Right kidney (tissue), 1 donor: ENCODE data around the gene DENND5A.
"Not testable (repeated sequence)": the region's sequence is repeated elsewhere in the genome, so short reads cannot be mapped to it uniquely, and the experiment has no call there.

Source experiments
- DNase-seq: peaks from one replicate; pipeline ENCODE4 v3.0.0-alpha.2; 2016

The DENND5A gene

DNA sequence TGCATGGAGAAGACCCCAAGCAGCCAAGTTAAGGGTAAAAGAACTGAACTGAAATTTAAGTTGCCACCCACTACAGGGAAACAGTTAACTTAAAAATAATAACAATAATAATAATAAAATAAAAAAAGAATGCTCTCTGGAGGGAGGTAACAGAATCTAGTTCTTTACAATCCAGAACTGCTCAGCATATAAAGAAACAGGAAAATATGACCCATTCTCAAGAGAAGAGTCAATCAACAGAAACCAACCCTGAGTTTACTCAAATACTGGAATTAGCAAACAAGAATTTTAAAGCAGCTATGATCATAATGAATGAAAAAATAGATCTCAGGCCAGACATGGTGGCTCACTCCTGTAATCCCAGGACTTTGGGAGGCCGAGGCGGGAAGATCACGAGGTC is 53.8 kb downstream of the DENND5A start:
- no peak for DNase-seq

GRCh38 chr11:9210922-9211320 is 54.2 kb downstream of the DENND5A start:
- no peak for DNase-seq

- no peak for DNase-seq
Observed at GRCh38 chr11:9210224-9210921, 54.8 kb downstream of the DENND5A start.

GRCh38 chr11:9209604-9210003 is 55.5 kb downstream of the DENND5A start:
- not testable (repeated sequence) for DNase-seq

DNA sequence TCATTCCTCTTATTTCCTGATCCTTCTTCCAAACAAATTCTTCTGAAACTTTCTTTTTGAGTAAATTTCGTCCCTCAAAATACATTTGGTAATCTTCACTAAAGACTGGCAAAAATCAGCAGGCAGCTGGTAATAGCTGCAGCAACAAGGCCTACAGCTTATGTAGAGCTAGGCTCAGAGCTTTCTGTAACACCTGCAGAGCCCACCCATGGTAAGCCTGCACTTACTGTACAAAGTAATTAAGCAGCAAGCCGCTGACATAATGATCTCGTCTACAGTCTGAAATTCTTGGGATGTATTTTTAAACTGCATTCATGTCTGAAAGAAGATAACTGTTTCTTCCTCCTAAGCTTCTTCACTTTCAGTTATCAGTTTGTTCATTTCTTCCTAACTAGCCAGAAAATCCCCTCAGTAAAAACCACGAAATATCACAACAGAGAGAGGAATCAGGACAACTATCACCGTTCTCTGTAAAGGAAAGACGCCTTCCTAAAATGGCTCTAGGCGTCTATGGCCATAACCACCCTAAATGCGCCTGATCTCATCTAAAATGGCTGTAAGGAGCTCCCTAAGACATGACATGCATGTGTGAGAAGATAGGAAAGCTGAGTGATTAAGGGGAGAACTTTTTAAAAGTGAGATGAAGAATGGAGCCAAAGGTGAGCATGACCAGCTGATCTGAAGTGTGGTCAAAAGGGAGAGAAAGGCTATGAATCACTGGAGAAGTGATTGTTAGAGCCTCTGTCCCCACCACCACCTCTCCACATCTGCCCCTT is 56.2 kb downstream of the DENND5A start:
- DNase-seq = no peak

GRCh38 chr11:9207229-9207628 is 57.9 kb downstream of the DENND5A start:
- no peak for DNase-seq

- DNase-seq = no peak
Observed at GRCh38 chr11:9206496-9206895, 58.7 kb downstream of the DENND5A start.

DNA sequence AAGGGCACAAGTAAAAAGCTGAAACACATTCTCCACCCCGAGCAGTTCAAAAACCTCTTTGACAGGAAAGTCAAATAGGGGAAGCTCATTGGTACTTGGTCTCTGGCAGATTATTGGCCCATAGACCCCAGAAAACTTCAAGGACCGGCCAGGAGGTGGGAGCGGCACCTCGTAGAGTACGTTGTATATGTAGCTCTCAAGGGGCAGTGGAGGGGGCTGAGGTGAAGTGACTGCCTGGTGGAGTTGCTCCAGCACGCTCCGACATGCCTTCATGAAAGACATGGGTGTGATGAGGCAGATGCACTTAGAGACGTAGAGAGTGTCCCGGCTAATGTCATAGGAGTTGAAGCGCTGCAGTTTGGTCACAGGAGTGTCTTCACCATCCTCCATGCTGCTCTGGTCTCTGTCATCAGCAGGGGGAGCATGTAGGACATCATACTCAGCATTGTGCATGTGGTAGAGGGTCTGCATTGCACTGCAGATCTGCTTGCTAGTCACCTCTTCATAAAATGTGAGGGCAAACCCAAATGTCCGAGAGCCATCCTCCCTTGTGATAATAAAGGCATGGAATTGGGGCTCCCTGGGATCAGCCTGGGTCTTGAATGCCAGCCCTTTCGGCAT is 61.3 kb downstream of the DENND5A start:
- DNase-seq = no peak

DNA sequence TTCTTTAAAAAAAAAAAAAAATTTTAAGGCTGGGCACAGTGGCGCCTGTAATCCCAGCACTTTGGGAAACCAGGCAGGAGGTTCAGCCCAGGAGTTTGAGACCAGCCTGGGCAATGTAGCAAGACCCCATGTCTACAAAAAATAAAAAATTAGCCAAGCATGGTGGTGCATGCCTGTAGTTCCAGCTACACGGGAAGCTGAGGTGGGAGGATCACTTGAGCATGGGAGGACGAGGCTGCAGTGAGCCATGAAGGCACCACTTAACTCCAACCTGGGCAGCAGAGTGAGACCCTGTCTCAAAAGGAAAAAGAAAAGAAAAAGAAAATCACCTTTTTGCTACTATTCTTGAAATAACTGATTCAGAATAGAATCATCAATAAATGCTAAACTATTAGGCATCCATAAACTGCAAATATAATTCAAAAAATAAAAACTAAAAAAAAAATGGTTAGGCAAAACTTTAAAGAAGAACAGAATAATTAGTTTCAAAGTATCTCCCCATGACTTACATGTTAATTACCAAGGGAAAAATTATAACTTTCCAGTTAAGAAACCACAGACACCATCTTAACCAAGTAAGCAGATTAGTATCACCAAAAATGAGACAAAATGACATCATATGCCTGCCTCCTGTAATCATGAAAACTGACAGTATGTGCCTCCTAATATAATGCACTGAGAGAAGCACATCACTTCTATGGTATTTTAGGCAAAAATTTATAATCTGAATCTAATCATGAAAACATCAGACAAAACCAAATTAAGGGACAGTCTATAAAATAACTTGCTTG is 63.6 kb downstream of the DENND5A start:
- no peak for DNase-seq

DNA sequence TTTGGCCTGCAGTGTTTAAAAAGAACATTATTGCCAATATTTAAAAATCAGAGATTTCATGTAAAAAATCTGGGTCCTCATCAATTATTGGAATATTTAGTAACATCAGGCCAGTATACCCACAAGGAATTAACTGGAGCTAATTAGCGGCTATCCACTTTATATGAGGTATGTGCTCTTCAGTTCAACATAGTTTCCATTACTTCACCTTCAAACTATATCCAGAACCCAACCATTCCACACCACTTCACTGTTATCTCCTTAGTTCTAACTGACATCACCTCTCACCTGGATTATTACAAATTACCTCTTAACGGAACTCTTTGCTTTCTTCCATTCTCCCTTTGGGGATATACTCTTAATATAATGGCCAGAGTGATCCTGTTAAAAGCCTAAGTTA is 64.7 kb downstream of the DENND5A start:
- DNase-seq = no peak

- DNase-seq = no peak
Observed at GRCh38 chr11:9193316-9193715, 71.8 kb downstream of the DENND5A start.

GRCh38 chr11:9192561-9192960 is 72.6 kb downstream of the DENND5A start:
- DNase-seq = no peak

DNA sequence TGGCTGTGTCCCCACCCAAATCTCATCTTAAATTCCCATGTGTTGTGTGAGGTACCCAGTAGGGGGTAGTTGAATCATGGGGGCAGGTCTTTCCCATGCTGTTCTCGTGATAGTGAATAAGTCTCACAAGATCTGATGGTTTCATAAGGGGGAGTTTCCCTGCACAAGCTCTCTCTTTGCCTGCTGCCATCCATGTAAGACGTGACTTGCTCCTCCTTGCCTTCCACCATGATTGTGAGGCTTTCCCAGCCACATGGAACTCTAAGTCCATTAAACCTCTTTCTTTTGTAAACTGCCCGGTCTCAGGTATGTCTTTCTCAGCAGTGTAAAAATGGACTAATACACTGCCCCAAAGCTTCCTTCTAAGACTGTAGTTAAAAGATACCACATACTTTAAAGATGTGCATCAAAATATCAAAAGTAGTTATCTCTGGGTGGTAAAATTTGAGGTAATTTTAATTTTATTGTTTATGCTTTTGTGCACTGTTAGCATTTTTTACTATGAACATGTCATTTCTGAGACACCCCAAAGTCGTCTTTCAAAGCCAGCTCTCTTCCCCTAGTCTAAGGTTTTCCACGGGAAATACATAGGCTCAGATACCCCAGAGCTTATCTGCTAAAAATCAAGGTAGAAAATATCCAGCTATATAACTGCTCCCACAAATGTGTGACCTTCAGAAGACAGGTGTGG is 74.7 kb downstream of the DENND5A start:
- not testable (repeated sequence) for DNase-seq

DNA sequence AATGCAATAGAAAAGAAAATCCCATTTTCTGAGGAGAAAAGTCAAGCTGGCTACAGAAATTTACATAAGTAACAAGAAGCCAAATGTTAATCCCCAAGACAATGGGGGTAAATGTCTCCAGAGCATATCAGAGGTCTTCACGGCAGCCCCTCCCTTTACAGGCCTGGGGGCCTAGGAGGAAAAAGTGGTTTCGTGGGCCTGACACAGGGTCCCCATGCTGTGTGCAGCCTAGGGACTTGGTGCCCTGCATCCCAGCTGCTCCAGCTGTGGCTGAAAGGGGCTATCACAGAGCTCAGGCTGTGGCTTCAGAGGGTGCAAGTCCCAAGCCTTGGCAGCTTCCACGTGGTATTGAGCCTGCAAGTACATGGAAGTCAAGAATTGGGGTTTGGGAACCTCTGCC is 76.3 kb downstream of the DENND5A start:
- DNase-seq = not testable (repeated sequence)

- DNase-seq = no peak
Observed at GRCh38 chr11:9187616-9188015, 77.5 kb downstream of the DENND5A start.

DNA sequence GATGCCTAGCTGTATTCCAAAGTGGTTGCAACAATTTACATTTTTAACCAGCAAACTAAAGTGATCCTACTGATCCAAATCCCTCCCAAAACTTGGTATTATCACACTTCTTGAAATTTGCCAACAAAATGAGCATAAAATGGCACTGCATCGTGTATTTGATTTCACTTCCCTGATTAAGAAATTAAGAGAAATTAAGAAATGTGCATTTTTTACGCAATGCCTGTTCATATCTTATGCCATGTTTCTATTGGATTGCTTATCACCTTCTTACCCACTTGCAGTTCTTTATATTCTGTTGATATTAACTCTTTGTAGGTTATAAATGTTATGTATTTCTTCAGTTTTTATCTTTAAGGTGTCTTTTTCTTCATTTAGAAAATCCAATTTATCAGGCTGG is 80.6 kb downstream of the DENND5A start:
- no peak for DNase-seq

- no peak for DNase-seq
Observed at GRCh38 chr11:9182180-9182871, 82.8 kb downstream of the DENND5A start.

- DNase-seq = no peak
Observed at GRCh38 chr11:9180784-9181183, 84.4 kb downstream of the DENND5A start.

- DNase-seq = no peak
Observed at GRCh38 chr11:9179141-9179540, 86.0 kb downstream of the DENND5A start.

DNA sequence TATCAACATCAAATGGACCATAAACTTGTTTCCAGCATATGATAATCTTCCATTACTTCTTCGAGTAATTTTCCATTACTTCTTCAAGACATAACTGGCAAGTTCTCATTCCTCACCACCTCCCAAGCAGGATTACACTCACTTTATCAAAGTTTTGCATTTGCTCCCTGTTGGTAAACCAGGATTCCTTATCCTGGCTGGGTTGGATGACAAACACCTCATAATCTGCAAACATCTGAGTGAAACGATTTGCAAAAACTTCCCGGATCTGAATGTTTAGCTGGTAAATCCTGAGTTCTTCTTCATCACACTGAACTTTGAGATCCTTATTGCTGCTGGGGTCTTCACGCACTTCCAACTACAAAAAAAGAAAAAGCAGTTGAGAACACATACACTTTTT is 86.4 kb downstream of the DENND5A start:
- DNase-seq = no peak

DNA sequence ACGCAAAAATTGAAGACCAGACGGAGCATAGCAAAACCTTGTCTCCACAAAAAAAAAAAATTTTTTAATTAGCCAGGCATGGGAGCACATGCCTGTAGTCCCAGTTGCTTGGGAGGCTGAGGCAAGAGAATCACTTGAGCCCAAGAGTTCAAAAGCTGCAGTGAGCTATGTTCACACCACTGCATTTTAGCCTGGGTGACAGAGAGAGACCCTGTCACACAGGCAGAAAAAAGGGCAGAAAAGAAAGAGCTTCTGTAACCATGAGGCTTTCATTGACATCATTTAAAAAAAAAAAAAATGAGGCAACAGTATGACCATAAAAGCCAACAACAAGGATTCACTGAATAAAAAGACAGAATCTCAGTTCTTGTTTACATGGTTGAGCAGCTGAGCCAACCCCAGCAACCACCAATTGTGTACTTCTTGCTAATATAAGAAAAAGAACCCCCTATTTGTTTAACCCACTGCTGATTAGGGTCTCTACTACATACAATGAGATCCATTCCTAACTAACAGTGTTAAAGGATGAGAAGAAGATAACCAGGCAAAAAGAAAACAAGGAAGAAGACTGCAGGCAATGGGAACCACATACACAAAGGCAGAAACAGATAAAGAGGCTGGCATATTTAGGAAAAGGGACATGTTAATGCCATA is 87.6 kb downstream of the DENND5A start:
- no peak for DNase-seq
